ENCODE data around the gene TSEN15.
"Not testable (repeated sequence)": the region's sequence is repeated elsewhere in the genome, so short reads cannot be mapped to it uniquely, and the experiment has no call there.

Gene TSEN15

GRCh38 chr1:184096005-184096404 is 44.5 kb downstream of the TSEN15 start:
- no peak for ATAC-seq
- TF ChIP-seq, protein P1, sequence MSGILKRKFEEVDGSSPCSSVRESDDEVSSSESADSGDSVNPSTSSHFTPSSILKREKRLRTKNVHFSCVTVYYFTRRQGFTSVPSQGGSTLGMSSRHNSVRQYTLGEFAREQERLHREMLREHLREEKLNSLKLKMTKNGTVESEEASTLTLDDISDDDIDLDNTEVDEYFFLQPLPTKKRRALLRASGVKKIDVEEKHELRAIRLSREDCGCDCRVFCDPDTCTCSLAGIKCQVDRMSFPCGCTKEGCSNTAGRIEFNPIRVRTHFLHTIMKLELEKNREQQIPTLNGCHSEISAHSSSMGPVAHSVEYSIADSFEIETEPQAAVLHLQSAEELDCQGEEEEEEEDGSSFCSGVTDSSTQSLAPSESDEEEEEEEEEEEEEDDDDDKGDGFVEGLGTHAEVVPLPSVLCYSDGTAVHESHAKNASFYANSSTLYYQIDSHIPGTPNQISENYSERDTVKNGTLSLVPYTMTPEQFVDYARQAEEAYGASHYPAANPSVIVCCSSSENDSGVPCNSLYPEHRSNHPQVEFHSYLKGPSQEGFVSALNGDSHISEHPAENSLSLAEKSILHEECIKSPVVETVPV (CRISPR knock-in tag; IDR thresholded peaks at IDR 0.05), result no peak
- TF ChIP-seq ZNF8 (CRISPR knock-in tag; IDR thresholded peaks at IDR 0.05) (no peak), CREB5 (CRISPR knock-in tag; IDR thresholded peaks at IDR 0.05; ENCODE audit: low read depth) (no peak), ARNTL (CRISPR knock-in tag; IDR thresholded peaks at IDR 0.05; ENCODE audit: borderline replicate concordance, low read depth) (no peak), ISL1 (CRISPR knock-in tag; IDR thresholded peaks at IDR 0.05) (no peak), TCF4 (CRISPR knock-in tag; IDR thresholded peaks at IDR 0.05; ENCODE audit: borderline replicate concordance) (no peak), GLIS3 (CRISPR knock-in tag; IDR thresholded peaks at IDR 0.05) (no peak), PPARA (CRISPR knock-in tag; IDR thresholded peaks at IDR 0.05; ENCODE audit: borderline replicate concordance) (no peak), SNAI2 (CRISPR knock-in tag; IDR thresholded peaks at IDR 0.05) (no peak)
- TF ChIP-seq, protein P2, sequence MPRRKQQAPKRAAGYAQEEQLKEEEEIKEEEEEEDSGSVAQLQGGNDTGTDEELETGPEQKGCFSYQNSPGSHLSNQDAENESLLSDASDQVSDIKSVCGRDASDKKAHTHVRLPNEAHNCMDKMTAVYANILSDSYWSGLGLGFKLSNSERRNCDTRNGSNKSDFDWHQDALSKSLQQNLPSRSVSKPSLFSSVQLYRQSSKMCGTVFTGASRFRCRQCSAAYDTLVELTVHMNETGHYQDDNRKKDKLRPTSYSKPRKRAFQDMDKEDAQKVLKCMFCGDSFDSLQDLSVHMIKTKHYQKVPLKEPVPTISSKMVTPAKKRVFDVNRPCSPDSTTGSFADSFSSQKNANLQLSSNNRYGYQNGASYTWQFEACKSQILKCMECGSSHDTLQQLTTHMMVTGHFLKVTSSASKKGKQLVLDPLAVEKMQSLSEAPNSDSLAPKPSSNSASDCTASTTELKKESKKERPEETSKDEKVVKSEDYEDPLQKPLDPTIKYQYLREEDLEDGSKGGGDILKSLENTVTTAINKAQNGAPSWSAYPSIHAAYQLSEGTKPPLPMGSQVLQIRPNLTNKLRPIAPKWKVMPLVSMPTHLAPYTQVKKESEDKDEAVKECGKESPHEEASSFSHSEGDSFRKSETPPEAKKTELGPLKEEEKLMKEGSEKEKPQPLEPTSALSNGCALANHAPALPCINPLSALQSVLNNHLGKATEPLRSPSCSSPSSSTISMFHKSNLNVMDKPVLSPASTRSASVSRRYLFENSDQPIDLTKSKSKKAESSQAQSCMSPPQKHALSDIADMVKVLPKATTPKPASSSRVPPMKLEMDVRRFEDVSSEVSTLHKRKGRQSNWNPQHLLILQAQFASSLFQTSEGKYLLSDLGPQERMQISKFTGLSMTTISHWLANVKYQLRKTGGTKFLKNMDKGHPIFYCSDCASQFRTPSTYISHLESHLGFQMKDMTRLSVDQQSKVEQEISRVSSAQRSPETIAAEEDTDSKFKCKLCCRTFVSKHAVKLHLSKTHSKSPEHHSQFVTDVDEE (CRISPR knock-in tag; IDR thresholded peaks at IDR 0.05), result no peak
- TF ChIP-seq, protein P3, sequence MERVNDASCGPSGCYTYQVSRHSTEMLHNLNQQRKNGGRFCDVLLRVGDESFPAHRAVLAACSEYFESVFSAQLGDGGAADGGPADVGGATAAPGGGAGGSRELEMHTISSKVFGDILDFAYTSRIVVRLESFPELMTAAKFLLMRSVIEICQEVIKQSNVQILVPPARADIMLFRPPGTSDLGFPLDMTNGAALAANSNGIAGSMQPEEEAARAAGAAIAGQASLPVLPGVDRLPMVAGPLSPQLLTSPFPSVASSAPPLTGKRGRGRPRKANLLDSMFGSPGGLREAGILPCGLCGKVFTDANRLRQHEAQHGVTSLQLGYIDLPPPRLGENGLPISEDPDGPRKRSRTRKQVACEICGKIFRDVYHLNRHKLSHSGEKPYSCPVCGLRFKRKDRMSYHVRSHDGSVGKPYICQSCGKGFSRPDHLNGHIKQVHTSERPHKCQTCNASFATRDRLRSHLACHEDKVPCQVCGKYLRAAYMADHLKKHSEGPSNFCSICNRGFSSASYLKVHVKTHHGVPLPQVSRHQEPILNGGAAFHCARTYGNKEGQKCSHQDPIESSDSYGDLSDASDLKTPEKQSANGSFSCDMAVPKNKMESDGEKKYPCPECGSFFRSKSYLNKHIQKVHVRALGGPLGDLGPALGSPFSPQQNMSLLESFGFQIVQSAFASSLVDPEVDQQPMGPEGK (CRISPR knock-in tag; IDR thresholded peaks at IDR 0.05; ENCODE audit: borderline replicate concordance), result no peak

DNA sequence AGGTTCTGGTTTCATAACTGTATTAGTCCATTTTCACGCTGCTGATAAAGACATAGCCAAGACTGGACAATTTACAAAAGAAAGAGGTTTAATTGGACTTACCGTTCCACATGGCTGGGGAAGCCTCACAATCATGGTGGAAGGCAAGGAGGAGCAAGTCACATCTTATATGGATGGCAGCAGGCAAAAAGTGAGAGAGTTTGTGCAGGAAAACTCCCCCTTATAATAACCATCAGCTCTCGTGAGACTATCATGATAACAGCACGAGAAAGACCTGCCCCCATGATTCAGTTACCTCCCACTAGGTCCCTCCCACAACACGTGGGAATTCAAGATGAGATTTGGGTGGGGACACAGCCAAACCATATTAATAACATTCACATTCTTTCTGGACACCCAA is 45.0 kb downstream of the TSEN15 start:
- not testable (repeated sequence) for ATAC-seq

- TF ChIP-seq, protein P3 (CRISPR knock-in tag; IDR thresholded peaks at IDR 0.05; ENCODE audit: borderline replicate concordance), result no peak
- TF ChIP-seq, protein P4, sequence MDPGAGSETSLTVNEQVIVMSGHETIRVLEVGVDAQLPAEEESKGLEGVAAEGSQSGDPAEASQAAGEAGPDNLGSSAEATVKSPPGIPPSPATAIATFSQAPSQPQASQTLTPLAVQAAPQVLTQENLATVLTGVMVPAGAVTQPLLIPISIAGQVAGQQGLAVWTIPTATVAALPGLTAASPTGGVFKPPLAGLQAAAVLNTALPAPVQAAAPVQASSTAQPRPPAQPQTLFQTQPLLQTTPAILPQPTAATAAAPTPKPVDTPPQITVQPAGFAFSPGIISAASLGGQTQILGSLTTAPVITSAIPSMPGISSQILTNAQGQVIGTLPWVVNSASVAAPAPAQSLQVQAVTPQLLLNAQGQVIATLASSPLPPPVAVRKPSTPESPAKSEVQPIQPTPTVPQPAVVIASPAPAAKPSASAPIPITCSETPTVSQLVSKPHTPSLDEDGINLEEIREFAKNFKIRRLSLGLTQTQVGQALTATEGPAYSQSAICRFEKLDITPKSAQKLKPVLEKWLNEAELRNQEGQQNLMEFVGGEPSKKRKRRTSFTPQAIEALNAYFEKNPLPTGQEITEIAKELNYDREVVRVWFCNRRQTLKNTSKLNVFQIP (CRISPR knock-in tag; IDR thresholded peaks at IDR 0.05; ENCODE audit: borderline replicate concordance, low read depth), result no peak
- TF ChIP-seq ZNF70 (CRISPR knock-in tag; IDR thresholded peaks at IDR 0.05), result no peak
- TF ChIP-seq CSDC2 (CRISPR knock-in tag; IDR thresholded peaks at IDR 0.05), result no peak
- TF ChIP-seq PPARA (CRISPR knock-in tag; IDR thresholded peaks at IDR 0.05; ENCODE audit: borderline replicate concordance), result no peak
- no peak for TF ChIP-seq ZC3H10 (CRISPR knock-in tag; IDR thresholded peaks at IDR 0.05)
- no peak for TF ChIP-seq BACH2 (CRISPR knock-in tag; IDR thresholded peaks at IDR 0.05; ENCODE audit: borderline replicate concordance)
- TF ChIP-seq ESRRG (CRISPR knock-in tag; IDR thresholded peaks at IDR 0.05), result no peak
- TF ChIP-seq, protein P2 (CRISPR knock-in tag; IDR thresholded peaks at IDR 0.05), result no peak
- no peak for TF ChIP-seq OSR1 (CRISPR knock-in tag; IDR thresholded peaks at IDR 0.05)
- TF ChIP-seq ZNF565 (CRISPR knock-in tag; conservative IDR thresholded peaks at IDR 0.05; ENCODE audit: low read depth), result no peak
- TF ChIP-seq ISL1 (CRISPR knock-in tag; IDR thresholded peaks at IDR 0.05), result no peak
- TF ChIP-seq ZFP3 (CRISPR knock-in tag; IDR thresholded peaks at IDR 0.05), result no peak
- TF ChIP-seq GLIS3 (CRISPR knock-in tag; IDR thresholded peaks at IDR 0.05), result no peak
Measured at GRCh38 chr1:184101141-184101540, 49.6 kb downstream of the TSEN15 start.

More at GRCh38 chr1:184101141-184101540, 49.6 kb downstream of the TSEN15 start:
- ATAC-seq, result no peak

Data from SK-N-SH treated with all-trans-retinoic acid at 6 μM for 48 hours (cell line).